Measurements from ENCODE around the gene ALAS1.

GRCh38 chr3:52218454-52218853 lies 20.5 kb downstream of the ALAS1 start:
- no peak for TF ChIP-seq CTCF (IDR thresholded peaks at IDR 0.05; ENCODE audit: low read depth, low read length)
- no peak for TF ChIP-seq MAX (IDR thresholded peaks at IDR 0.05; ENCODE audit: low read depth, low read length)
